PC-9 (cell line): ENCODE measurements around the gene NDUFS1. TPM values are rescaled to one million over a fixed set of nuclear protein-coding genes. Genes with fewer than 3 reads are reported as not detected.
"Not testable (repeated sequence)": the region's sequence is repeated elsewhere in the genome, so short reads cannot be mapped to it uniquely, and the experiment has no call there.

Experiments used
- BruUV-seq: library from RNA; stranded (reverse); fragments of 400-500 nt; replicated peaks from 2 replicates; lab custom pipeline; 2021; lab: Mats Ljungman, UMichigan
- CTCF ChIA-PET: fragments of 300-600 bp; sonication (Branson Sonifier 250); formaldehyde crosslinking; loops from one replicate; lab custom pipeline; 2022; ENCODE audit warnings: antibody characterized with exemption; lab: Charles Lee
- POLR2A ChIA-PET: fragments of 300-600 bp; sonication (Branson Sonifier 250); formaldehyde crosslinking; loops from one replicate; lab custom pipeline; 2022; ENCODE audit warnings: antibody characterized with exemption; ENCODE audit not compliant: unreplicated experiment; lab: Charles Lee
- DNase-seq, 2 experiments: peaks; one replicate each; pipeline versions ENCODE4 v3.0.0 to v3.0.0-alpha.2; 2015 to 2022; ENCODE audit warnings: mixed read lengths in 1 of 2
- H2AFZ ChIP-seq: fragments of 200-600 bp; sonication (generic); 2 replicates; pipeline ENCODE4 v1.8.1; 2017; ENCODE audit warnings: antibody characterized with exemption
- H3F3A ChIP-seq: fragments of 200-600 bp; sonication (generic); 2 replicates; pipeline ENCODE4 v1.8.1; 2017; ENCODE audit warnings: antibody characterized with exemption, mild to moderate bottlenecking, low read depth; ENCODE audit not compliant: insufficient read depth
- H3K27ac ChIP-seq: fragments of 200-600 bp; sonication (generic); 2 replicates; pipeline ENCODE4 v1.6.1; 2016; ENCODE audit warnings: mixed run types
- H3K27me3 ChIP-seq: fragments of 200-600 bp; sonication (generic); 2 replicates; pipeline ENCODE4 v1.6.1; 2016; ENCODE audit warnings: low read depth, mixed run types; ENCODE audit not compliant: insufficient read depth
- H3K36me3 ChIP-seq: fragments of 200-600 bp; sonication (generic); 2 replicates; pipeline ENCODE4 v1.6.1; 2016; ENCODE audit warnings: low read depth, mixed run types
- H3K4me1 ChIP-seq: fragments of 200-600 bp; sonication (generic); replicated peaks from 2 replicates; pipeline ENCODE4 v1.6.1; 2016; ENCODE audit warnings: mixed run types; ENCODE audit not compliant: insufficient read depth
- H3K4me2 ChIP-seq: fragments of 200-600 bp; sonication (generic); 2 replicates; pipeline ENCODE4 v1.6.1; 2017; ENCODE audit warnings: mixed run types
- H3K4me3 ChIP-seq: fragments of 200-600 bp; sonication (generic); 2 replicates; pipeline ENCODE4 v1.6.1; 2016; ENCODE audit warnings: mixed run types
- H3K79me2 ChIP-seq: fragments of 200-600 bp; sonication (generic); 2 replicates; pipeline ENCODE4 v1.6.1; 2017; ENCODE audit warnings: low read depth, mixed run types
- H3K9me2 ChIP-seq: fragments of 200-600 bp; sonication (generic); 2 replicates; pipeline ENCODE4 v1.8.1; 2017; ENCODE audit warnings: mild to moderate bottlenecking; ENCODE audit not compliant: insufficient read depth
- H3K9me3 ChIP-seq: fragments of 200-600 bp; sonication (generic); 2 replicates; pipeline ENCODE4 v1.8.1; 2016; ENCODE audit warnings: low read depth; ENCODE audit not compliant: insufficient read depth
- H4K20me1 ChIP-seq: fragments of 200-600 bp; sonication (generic); 2 replicates; pipeline ENCODE4 v1.8.1; 2017; ENCODE audit not compliant: insufficient read depth
- EZH2 ChIP-seq: fragments of 200-600 bp; sonication (generic); IDR thresholded peaks from 2 replicates; pipeline ENCODE4 v1.8.0; 2017; ENCODE audit warnings: antibody characterized with exemption, low read depth
- intact Hi-C: fragments of 100-400 bp; cut with micrococcal nuclease; formaldehyde crosslinking; loops from one replicate; pipeline ENCODE4 v1.10.0; 2022; ENCODE audit not compliant: unreplicated experiment
- total RNA-seq: library from RNA; stranded (reverse); gene quantifications from 2 replicates; pipeline ENCODE4 v1.2.3, GENCODE V29; 2021
- TF ChIP-seq, protein P1 (sequence below): fragments of 200-600 bp; sonication (generic); conservative IDR thresholded peaks from 2 replicates; pipeline ENCODE4 v1.6.1; 2017; ENCODE audit warnings: mixed run types, antibody characterized with exemption, mild to moderate bottlenecking, moderate library complexity

Gene NDUFS1
- total RNA-seq, 1 experiment from 2014 or later, result 68.9 TPM

DNA sequence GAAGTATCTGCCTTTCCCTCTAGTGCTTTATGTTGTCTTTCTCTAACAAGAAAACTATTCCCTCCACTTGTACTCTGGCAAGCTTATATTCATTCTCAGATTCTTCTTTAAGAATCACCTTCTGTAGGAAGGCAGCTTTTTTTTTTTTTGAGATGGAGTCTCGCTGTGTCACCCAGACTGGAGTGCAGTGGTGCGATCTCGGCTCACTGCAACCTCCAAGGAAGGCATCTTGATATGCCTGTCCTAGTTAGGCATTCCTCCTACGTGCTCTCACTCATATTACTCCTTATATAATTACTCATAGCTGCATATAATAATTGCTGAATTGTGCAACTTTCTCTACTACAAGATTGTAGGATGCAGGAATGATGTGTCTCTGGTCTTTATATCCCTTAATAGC, 15.8 kb downstream of the NDUFS1 start:
- Histone ChIP-seq H3K9me2 (no peaks in the 10 kb centered on the region), H2AFZ (no peak overlapping the region), H3K79me2 (no peaks in the 10 kb centered on the region), H3K36me3 (no peaks in the 10 kb centered on the region; the same call in none of the 2 replicates), H3K4me1 (no peaks in the 10 kb centered on the region), H3K4me3 (no peak overlapping the region), H3K27ac (no peak overlapping the region), H3K4me2 (no peak overlapping the region), H3K27me3 (no peaks in the 10 kb centered on the region), H3K9me3 (no peaks in the 10 kb centered on the region), H3F3A (no peaks in the 10 kb centered on the region), H4K20me1 (no peaks in the 10 kb centered on the region)
- DNase-seq, result no peak
- BruUV-seq, result no TSS peak
- ChIA-PET CTCF (no interaction called here), POLR2A (interaction anchor here (0.6 kb wide), 1 partner anchor 79 kb away, joined by 4 read pairs; no protein-coding TSS in a partner anchor)
- intact Hi-C loops, result no loop called here
- TF ChIP-seq, protein P1, sequence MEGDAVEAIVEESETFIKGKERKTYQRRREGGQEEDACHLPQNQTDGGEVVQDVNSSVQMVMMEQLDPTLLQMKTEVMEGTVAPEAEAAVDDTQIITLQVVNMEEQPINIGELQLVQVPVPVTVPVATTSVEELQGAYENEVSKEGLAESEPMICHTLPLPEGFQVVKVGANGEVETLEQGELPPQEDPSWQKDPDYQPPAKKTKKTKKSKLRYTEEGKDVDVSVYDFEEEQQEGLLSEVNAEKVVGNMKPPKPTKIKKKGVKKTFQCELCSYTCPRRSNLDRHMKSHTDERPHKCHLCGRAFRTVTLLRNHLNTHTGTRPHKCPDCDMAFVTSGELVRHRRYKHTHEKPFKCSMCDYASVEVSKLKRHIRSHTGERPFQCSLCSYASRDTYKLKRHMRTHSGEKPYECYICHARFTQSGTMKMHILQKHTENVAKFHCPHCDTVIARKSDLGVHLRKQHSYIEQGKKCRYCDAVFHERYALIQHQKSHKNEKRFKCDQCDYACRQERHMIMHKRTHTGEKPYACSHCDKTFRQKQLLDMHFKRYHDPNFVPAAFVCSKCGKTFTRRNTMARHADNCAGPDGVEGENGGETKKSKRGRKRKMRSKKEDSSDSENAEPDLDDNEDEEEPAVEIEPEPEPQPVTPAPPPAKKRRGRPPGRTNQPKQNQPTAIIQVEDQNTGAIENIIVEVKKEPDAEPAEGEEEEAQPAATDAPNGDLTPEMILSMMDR, result no peak
- no peak for TF ChIP-seq EZH2

DNA sequence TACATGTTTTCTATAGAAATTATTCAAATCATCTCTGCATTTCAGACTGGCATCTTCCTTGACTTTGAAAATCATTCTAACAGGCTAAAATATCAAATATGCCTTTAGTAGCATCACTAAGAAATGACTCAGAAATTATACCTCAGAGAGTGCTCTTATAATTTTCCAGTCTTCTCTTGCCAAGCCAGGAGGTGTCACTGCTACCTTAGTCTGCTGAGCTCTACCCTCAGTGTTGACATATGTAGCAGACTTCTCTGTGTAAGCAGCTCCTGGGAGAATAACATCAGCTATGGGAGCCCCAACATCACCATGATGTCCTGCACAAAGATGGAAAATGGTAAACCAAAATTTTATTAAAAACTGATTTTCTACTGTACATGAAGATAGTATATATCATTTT, 31.6 kb downstream of the NDUFS1 start:
- CTCF ChIA-PET, result no interaction called here

DNA sequence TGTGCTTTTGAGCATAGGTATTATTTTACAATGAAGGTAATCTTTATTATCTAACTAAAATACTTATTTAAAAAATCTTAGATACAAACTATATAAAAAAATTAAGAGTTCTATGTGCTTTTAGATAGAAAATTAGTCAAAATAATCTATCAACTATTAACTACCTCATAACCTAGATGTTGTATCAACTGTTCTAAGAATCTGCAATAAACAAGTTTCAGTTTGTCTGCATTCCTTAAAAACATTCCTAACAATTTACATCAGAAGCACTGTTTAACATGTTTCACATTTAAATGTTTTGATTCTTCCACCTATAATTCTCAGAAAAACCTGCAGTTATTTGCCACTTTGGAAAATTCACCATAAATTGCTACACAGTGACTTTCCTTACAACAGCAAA, 33.3 kb downstream of the NDUFS1 start:
- Histone ChIP-seq H3F3A (no peaks in the 10 kb centered on the region), H3K4me1 (no peaks in the 10 kb centered on the region), H2AFZ (no peak overlapping the region), H3K4me3 (no peak overlapping the region), H4K20me1 (no peaks in the 10 kb centered on the region), H3K36me3 (0 out of 2 replicates have a peak, but pooled peaks cover 4% of the 10 kb centered on the region), H3K9me2 (no peaks in the 10 kb centered on the region), H3K9me3 (no peaks in the 10 kb centered on the region), H3K27me3 (no peaks in the 10 kb centered on the region), H3K27ac (no peak overlapping the region), H3K79me2 (no peaks in the 10 kb centered on the region), H3K4me2 (no peak overlapping the region)
- BruUV-seq, result no TSS peak
- CTCF ChIA-PET, result no interaction called here
- TF ChIP-seq EZH2, result no peak
- TF ChIP-seq, protein P1, result no peak
- POLR2A ChIA-PET, result no interaction called here
- DNase-seq, result no peak
- intact Hi-C loops, result no loop called here

More for the DNA sequence above, 31.6 kb downstream of the NDUFS1 start:
- no TSS peak for BruUV-seq
- H3K4me1 ChIP-seq, result no peaks in the 10 kb centered on the region
- no peak for DNase-seq
- H3K4me2 ChIP-seq, result no peak overlapping the region
- TF ChIP-seq, protein P1, result no peak
- no peak for TF ChIP-seq EZH2
- intact Hi-C loops, result no loop called here
- H3K4me3 ChIP-seq, result no peak overlapping the region
- no peak overlapping the region for H3K27ac ChIP-seq
- H3K9me2 ChIP-seq, result no peaks in the 10 kb centered on the region
- POLR2A ChIA-PET, result interaction anchor here (0.6 kb wide), 1 partner anchor 35 kb away, joined by 3 read pairs; no protein-coding TSS in a partner anchor
- no peaks in the 10 kb centered on the region for H3K9me3 ChIP-seq
- H3F3A ChIP-seq, result no peaks in the 10 kb centered on the region
- no peak overlapping the region for H2AFZ ChIP-seq
- no peaks in the 10 kb centered on the region for H3K27me3 ChIP-seq
- no peaks in the 10 kb centered on the region for H4K20me1 ChIP-seq
- no peaks in the 10 kb centered on the region for H3K79me2 ChIP-seq
- no peaks in the 10 kb centered on the region for H3K36me3 ChIP-seq

DNA sequence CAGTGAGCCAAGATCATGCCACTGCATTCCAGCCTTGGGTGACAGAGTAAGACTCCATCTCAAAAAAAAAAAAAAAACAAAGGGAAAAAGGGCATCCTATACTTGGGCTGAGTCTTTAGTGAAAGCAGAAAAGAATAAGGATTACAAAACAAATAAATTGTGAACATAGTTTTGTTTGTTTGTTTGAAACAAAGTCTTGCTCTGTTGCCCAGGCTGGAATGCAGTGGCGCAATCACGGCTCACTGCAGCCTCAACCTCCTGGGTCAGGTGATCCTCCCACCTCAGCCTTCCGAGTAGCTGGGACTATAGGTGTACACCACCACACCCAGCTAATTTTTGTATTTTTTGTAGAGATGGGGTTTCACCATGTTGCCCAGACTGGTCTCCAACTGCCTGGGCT, 36.7 kb downstream of the NDUFS1 start:
- H3K9me3 ChIP-seq, H3K4me2 ChIP-seq, H3K27ac ChIP-seq, H3K79me2 ChIP-seq, H3K27me3 ChIP-seq, H3K4me3 ChIP-seq, H3K4me1 ChIP-seq, H4K20me1 ChIP-seq, H3K9me2 ChIP-seq, DNase-seq, H2AFZ ChIP-seq, intact Hi-C loops, H3F3A ChIP-seq, POLR2A ChIA-PET, H3K36me3 ChIP-seq, BruUV-seq, CTCF ChIA-PET: not testable (repeated sequence)
